Hepatocyte (in vitro differentiated cells): ENCODE results near the gene TBL3.

Experiments
- EZH2phosphoT487 ChIP-seq: fragments of 200-600 bp; sonication (generic); IDR thresholded peaks from one replicate; pipeline ENCODE4 v1.6.1; 2018; ENCODE audit warnings: antibody characterized with exemption, mild to moderate bottlenecking, low read depth, moderate library complexity; ENCODE audit not compliant: unreplicated experiment, severe bottlenecking
- TF ChIP-seq, protein P1 (sequence below): fragments of 200-600 bp; sonication (generic); IDR thresholded peaks from 2 replicates; pipeline ENCODE4 v1.5.1; 2016; ENCODE audit warnings: antibody characterized with exemption, mild to moderate bottlenecking; ENCODE audit not compliant: poor library complexity

DNA sequence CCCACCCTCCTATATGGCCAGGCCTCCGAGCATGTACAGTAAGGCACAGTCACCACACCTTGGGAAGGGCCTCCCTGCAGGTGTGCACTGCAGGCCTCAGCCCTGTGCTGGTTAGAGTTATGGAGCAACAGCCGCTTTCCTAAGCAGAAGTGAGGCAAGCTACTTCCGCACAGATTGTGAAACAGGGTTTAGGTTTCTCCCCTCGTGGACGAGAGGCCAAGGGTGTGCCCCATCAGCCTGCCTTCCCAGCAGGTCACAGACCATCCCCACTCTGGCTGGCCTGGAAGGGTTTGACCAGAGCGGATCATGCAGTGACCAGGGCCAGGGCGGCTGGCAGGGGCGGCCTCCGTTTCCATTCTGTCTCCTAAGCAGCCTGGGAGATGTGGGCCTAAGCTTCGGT, 33.5 kb upstream of the TBL3 start:
- TF ChIP-seq, protein P1, sequence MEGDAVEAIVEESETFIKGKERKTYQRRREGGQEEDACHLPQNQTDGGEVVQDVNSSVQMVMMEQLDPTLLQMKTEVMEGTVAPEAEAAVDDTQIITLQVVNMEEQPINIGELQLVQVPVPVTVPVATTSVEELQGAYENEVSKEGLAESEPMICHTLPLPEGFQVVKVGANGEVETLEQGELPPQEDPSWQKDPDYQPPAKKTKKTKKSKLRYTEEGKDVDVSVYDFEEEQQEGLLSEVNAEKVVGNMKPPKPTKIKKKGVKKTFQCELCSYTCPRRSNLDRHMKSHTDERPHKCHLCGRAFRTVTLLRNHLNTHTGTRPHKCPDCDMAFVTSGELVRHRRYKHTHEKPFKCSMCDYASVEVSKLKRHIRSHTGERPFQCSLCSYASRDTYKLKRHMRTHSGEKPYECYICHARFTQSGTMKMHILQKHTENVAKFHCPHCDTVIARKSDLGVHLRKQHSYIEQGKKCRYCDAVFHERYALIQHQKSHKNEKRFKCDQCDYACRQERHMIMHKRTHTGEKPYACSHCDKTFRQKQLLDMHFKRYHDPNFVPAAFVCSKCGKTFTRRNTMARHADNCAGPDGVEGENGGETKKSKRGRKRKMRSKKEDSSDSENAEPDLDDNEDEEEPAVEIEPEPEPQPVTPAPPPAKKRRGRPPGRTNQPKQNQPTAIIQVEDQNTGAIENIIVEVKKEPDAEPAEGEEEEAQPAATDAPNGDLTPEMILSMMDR: no peak
- TF ChIP-seq EZH2phosphoT487: no peak
